ENCODE data around the gene ITFG1. TPM values are rescaled to one million over a fixed set of nuclear protein-coding genes. Genes with fewer than 3 reads are reported as not detected.

ITFG1 gene
- total RNA-seq, 1 donor from 2014 or later = 50.0 TPM

DNA sequence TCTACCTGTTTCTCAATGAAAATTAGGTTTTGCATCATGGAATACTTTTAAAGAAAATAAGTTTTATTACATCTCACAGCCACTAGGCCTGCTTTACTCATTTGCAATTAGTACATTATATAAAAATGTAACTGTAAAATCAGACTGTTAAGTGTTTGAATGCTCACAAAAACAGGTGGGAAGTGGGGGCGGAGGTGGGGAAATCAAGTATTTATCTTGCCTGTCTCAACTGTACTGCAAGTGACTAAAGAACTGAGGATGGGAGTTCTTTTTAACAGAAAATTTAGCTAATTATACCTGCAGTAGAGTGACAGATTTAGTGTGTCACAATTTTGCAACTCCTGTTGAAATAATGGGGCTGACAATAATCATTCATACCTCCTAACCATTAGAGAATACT is 34.1 kb downstream of the ITFG1 start:
- intact Hi-C loops (cut with DNase I) = no loop called here
- TF ChIP-seq, protein P1, sequence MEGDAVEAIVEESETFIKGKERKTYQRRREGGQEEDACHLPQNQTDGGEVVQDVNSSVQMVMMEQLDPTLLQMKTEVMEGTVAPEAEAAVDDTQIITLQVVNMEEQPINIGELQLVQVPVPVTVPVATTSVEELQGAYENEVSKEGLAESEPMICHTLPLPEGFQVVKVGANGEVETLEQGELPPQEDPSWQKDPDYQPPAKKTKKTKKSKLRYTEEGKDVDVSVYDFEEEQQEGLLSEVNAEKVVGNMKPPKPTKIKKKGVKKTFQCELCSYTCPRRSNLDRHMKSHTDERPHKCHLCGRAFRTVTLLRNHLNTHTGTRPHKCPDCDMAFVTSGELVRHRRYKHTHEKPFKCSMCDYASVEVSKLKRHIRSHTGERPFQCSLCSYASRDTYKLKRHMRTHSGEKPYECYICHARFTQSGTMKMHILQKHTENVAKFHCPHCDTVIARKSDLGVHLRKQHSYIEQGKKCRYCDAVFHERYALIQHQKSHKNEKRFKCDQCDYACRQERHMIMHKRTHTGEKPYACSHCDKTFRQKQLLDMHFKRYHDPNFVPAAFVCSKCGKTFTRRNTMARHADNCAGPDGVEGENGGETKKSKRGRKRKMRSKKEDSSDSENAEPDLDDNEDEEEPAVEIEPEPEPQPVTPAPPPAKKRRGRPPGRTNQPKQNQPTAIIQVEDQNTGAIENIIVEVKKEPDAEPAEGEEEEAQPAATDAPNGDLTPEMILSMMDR (IDR thresholded peaks at IDR 0.05) = no peak
- no peaks in the 10 kb centered on the region for H3K4me1 ChIP-seq
- H3K4me3 ChIP-seq = no peak overlapping the region
- no peak for ATAC-seq
- H3K9me3 ChIP-seq = no peaks in the 10 kb centered on the region
- no peak for DNase-seq
- H3K27ac ChIP-seq = no peak overlapping the region
- H3K27me3 ChIP-seq (ENCODE audit: low read depth) = no peaks in the 10 kb centered on the region
- H3K36me3 ChIP-seq = peaks cover 40% of the 10 kb centered on the region

DNA sequence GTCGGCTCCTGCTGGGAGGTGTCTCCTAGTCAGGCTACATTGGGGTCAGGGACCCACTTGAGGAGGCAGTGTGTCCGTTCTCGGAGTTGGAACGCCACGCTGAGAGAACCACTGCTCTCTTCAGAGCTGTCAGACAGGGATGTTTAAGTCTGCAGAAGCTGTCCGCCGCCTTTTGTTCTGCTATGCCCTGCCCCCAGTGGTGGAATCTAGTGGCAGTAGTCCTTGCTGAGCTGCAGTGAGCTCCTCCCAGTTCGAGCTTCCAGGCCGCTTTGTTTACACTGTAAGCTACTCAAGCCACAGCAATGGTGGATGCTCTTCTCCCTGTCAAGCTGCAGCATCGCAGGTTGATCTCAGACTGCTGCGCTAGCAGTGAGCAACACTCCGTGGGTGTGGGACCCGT is 36.0 kb downstream of the ITFG1 start:
- peaks cover 40% of the 10 kb centered on the region for H3K36me3 ChIP-seq
- no peak for ATAC-seq
- H3K27me3 ChIP-seq (ENCODE audit: low read depth) = no peaks in the 10 kb centered on the region
- no peak for DNase-seq
- TF ChIP-seq, protein P1 (IDR thresholded peaks at IDR 0.05) = no peak
- H3K9me3 ChIP-seq = no peaks in the 10 kb centered on the region
- H3K27ac ChIP-seq = no peak overlapping the region
- no peaks in the 10 kb centered on the region for H3K4me1 ChIP-seq
- no peak overlapping the region for H3K4me3 ChIP-seq
- intact Hi-C loops (cut with DNase I) = no loop called here

DNA sequence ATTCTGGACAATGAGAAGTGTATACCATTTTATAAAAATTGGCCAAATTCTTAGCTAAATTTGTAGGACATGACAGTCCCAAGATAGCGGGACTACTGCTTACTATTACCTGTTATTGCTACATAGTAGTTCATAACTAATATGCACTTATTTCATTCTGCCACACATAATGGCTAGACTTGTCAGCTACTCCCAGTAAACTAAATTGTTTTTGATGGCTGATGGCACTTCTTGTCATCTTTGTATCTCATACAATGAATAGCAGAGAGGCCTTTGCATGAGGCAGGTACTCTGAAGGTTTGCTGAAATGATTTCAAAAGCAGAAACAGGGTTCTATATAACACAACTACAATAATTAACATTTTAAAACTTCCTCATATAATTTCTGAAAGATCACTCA is 44.0 kb downstream of the ITFG1 start:
- TF ChIP-seq, protein P1 (IDR thresholded peaks at IDR 0.05) = no peak
- Histone ChIP-seq H3K4me3 (no peak overlapping the region), H3K9me3 (no peaks in the 10 kb centered on the region), H3K27me3 (ENCODE audit: low read depth) (no peaks in the 10 kb centered on the region), H3K4me1 (no peaks in the 10 kb centered on the region), H3K36me3 (no peaks in the 10 kb centered on the region), H3K27ac (no peak overlapping the region)
- intact Hi-C loops (cut with DNase I) = no loop called here
- ATAC-seq (no peak), DNase-seq (no peak)

DNA sequence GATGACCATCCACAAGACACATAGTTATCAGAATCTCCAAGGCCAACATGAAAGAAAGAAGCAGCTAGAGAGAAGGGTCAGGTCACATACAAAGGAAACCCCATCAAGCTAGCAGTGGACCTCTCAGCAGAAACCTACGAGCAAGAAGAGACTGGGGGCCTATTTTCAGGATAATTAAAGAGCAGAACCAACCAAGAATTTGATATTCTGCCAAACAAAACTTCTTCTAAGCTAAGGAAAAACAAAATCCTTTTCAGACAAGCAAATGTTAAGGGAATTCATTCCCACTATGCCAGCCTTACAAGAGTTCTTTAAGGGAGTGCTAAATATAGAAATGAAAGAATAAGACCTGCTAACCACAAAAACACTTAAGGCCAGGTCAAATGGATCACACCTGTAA is 47.8 kb downstream of the ITFG1 start:
- H3K9me3 ChIP-seq = no peaks in the 10 kb centered on the region
- DNase-seq (no peak), ATAC-seq (no peak)
- intact Hi-C loops (cut with DNase I) = no loop called here
- no peaks in the 10 kb centered on the region for H3K4me1 ChIP-seq
- no peaks in the 10 kb centered on the region for H3K36me3 ChIP-seq
- TF ChIP-seq, protein P1 (IDR thresholded peaks at IDR 0.05) = no peak
- H3K27ac ChIP-seq = no peak overlapping the region
- no peaks in the 10 kb centered on the region for H3K27me3 ChIP-seq (ENCODE audit: low read depth)
- no peak overlapping the region for H3K4me3 ChIP-seq

DNA sequence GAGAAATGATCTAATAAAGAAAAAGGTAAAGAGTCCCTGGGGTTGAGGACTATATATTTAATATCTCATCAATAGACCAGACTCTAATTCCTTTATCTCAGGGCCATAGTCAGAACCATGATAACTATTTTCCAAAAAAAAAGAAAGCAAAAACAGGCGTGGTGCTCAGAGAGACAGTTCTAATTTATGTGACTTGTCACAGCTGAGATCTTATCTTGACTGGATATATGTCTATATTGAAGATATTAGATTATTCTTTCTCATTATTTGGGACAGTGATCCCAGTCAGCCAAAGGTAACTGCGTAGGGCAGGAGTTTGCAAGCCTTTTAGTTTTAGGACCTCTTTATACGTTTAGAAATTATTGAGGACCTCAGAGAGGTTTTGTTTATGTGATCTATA is 52.4 kb downstream of the ITFG1 start:
- Histone ChIP-seq H3K27me3 (ENCODE audit: low read depth) (no peaks in the 10 kb centered on the region), H3K9me3 (no peaks in the 10 kb centered on the region), H3K4me3 (no peak overlapping the region), H3K27ac (no peak overlapping the region), H3K4me1 (no peaks in the 10 kb centered on the region), H3K36me3 (no peaks in the 10 kb centered on the region)
- DNase-seq = no peak
- no peak for ATAC-seq
- TF ChIP-seq, protein P1 (IDR thresholded peaks at IDR 0.05) = no peak
- intact Hi-C loops (cut with DNase I) = no loop called here

All from lower lobe of right lung (tissue), 2 donors.